HG02571 (cell line): Measurements from ENCODE around the gene OR2T27.
"Not testable (repeated sequence)": the region's sequence is repeated elsewhere in the genome, so short reads cannot be mapped to it uniquely, and the experiment has no call there.

Experiments used
- ATAC-seq: cut with Tn5 transposase; IDR thresholded peaks from one replicate; pipeline ENCODE4 v1.9.1; 2021; ENCODE audit warnings: mild to moderate bottlenecking, moderate library complexity; ENCODE audit not compliant: unreplicated experiment

OR2T27 gene

DNA sequence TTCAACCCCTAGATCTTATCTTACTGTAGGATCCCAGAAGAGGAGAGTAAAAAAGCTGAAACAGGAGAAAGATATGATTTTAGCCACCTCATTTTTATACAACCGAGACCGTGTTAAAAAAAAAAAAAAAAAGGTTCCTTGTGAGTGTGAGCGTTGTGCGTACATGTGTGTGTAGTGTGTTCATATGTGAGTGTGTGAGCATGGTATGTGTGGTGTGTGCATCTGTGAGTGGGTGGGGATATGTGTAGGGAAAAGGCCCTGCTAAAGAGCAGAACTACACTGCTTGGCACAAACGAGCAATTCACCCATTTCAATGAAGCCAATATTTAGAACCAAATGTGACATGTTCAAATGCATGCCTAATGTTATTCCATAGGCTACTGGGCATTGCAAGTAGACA, 13.7 kb downstream of the OR2T27 start:
- not testable (repeated sequence) for ATAC-seq

DNA sequence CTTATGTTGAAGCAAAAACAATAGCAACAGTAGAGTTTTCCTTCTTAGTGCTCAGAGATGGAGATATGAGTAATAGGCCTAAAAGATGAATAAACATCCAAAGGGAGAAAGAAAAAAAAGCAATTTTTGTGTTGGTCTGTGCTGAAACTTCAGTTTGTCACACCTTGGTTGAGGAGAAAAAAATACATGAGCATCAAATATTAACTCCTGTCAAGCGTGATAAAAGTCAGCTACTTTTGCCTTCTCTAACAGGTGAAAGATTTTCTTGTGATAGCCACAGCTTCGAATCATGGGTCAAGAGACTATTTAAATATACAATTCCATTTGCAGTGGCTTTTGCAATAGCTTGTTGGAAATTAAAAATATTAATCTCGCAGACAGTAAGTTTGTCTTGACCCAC, 14.4 kb downstream of the OR2T27 start:
- not testable (repeated sequence) for ATAC-seq

DNA sequence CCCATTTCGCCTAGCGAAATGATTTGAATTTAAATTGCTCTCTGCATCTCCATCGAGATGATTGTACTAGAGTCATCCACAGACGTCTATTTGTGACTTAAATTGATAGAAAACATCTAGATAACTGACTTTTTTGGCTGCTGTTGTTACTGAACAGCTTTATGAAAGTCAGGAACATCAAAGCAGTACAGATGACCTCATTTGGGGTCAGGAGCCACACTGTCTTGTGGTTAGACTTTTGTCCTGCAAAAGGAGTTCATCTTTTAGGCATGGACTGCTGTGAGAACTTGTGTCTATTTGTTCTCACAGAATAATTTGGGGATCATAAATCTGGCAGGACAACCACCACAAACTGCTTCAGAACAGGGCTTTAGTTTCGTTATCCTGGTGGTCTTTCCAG, 15.7 kb downstream of the OR2T27 start:
- not testable (repeated sequence) for ATAC-seq

DNA sequence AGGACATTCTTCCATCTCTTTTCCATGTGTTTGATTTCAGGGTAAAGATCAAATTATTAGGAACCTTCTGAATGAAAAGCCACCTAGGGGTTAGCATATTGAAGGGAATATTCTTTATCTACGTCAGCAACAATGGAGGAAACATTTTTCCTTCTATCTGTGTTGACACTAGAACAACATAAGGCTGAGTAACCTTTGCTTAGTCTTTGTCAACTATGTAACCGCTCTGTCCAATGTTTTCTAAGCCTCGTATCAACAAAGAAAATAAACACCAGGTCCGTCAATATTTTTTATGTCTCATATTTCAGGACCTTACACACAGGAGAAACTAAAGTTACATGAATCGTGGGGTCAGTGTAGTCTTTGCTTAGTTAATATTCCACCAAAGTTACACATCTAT, 18.7 kb downstream of the OR2T27 start:
- ATAC-seq: not testable (repeated sequence)

DNA sequence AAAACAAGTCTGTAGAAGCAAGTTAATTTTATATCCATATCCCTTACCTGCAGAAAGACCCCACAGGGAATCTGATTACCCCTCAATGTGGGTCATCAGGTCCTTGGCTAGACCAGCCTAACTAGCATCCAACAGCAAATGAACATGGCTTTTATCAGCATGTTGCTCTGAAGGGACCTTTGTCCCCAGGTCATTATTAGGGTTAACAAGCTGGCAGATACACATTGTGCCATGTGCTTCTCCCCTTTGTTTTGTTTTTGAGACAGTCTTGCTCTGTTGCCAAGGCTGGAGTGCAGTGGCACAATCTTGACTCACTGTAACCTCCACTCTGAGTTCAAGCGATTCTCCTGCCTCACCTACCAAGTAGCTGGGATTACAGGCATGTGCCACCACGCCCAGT, 20.3 kb downstream of the OR2T27 start, which contains the start of gene OR2T11:
Gene OR2T11 (minus strand): TSS at position 101 of the 400 bp plus-strand sequence. CDS start 7,963 bp downstream, outside the sequence.
- not testable (repeated sequence) for ATAC-seq

DNA sequence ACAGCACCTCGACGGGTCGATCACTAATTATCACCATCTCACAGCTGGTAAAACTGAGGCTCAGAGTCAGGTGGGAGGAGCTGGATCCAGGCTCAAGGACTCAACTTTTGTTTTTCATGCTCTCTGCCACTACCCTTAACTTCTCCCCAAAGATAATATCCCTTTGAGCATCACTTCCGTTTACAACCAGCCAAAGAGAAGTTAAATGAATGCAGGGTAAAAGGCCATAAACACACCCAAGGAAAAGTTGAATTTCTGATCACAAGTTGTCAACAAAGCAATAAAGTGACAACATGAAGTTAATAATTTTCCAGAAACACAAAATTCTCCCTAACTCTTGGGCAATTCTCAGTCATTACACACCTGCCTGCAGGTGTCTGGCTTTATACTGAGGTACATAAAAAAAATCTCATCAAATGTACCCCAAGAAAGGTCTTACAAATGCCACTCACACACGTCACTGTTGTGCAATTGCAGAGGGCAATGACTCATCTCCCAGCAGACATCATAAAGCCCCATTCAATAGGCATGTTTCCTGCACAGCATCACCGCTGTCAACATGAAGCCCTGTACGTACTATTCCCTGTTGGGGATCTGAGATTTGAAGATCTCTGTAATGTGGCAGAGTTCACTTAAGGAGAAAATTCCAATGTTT, 23.8 kb downstream of the OR2T27 start:
- no peak for ATAC-seq

DNA sequence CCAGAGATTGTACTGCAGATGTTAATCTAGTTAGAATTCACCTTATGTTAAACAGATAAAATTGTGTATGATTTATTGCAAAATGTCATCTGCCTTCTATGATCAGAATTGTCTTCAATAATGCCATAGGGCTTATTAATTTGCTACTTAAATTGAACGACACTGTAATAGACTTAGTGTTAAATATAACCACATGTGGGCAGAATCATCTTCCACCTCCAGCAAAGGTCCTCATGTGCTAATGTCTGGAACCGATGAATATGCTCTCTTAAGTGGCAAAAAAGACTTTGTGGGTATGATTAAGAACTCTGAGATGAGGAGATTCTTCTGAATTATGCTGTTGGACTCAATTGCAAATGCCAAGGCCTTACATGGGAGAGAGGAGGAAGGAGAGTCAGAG, 24.8 kb downstream of the OR2T27 start:
- no peak for ATAC-seq

DNA sequence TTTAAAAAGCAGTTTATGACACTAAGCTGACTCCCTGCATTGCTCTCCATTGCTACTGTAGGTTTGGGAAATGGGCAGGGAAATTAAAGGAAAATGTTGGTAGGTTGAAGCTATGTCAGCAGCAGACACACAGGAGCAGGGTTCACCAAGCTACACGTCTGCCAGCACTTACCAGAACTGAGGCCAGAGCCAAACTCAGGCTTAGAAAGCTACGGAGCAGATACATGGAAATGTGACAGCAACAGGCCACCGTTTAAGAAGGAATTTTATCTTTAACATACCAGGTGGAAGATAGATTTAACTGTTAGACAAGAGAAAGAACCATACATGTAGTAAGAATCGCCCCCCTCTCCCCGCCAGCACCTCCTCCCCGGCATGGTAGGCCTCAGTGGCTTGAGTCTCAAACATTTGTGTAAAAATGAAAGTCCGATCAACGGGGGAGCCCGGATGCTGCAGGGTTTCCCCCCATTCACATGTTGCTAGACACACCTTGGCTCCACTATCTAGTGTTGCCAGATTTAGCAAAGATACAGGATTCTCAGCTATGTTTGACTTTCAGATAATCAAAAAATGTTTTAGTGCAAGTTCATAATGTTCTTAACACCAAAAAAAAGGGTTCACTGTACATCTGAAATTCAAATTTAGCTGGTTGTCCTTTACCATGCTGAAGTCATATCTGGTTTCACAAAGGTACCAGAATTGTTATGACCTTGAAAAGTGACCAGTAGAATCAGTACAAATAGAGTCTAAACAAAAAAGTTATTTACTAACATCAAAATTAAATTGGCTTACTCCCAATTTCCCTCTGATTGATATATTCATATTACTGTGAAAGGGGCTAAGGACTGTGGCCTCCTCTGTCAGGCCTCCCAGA, 27.1 kb downstream of the OR2T27 start:
- ATAC-seq: peak; percentile 91

DNA sequence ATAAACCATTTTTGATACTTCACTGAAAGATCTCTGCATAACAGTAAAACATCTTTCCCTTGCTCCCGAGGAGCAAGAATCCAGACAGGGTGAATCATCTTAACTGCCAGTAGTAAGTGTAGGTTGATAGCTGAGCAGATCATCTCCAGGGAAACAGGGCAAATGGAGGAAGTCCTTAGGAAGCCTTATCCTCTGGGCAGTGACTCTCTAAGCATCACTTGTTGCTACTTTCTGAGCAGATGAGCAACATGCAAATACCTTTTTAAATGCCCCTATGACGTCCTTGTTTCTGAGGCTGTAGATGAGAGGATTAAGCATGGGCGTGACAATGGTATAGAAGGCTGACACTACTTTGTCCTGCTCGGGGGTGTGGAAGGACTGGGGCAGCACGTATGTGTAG, 29.4 kb downstream of the OR2T27 start:
- ATAC-seq: no peak

DNA sequence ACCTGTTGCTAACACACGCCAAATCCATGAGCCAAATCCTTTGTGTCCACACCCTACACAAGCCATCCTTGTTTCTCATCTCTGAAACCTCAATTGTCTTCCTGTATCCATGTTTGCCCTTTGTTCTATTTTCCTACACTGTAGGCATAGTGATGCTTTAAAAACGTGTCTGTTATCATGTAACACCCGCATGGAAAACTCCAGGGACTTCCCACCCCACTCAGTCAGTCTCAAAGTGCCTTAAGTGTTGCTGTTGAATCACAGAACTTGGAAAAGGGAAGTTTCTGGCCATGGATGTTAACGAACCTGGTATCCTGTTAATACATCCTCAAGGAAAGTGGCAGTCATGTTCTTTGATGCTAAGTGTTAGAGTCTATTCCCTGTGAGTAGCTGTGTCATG, 30.2 kb downstream of the OR2T27 start:
- no peak for ATAC-seq

DNA sequence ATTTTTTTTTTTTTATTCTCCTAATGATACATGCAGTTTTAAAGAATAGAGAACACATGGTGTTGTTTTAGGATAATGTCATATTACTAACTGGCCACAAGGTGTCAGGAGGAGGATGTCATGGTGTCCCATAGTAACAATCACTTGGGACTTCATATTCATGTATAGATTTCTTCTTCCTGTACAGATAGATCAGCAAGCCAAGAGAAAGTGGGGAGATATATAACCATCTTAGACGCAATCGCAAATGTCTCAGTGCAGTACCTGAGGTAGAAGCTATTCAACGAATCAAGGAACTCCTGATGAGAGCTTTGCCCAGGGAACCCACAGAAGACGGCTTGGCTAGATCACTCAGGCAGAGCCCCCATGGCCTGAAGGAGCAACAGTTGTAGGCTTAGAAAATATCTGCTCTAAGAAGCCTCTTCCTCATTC, 32.7 kb downstream of the OR2T27 start:
- ATAC-seq: peak; percentile 91

DNA sequence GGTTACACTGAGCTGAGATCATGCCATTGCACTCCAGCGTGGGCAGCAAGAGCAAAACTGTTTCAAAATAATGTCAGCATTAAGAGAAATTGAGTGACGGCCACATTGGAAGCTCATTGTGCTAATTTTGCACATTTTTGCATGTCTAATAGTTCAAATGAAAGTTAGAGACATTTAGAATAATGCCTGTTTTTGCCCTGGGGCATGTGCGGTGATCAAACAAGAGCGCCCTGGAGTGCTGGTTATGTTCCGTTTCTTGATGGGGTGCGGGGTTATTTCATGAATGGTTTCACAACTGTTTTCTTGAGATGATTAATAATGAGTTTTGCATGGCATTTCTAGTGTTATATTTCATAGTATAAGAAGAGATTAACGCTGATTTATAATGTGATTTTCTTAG, 33.6 kb downstream of the OR2T27 start:
- ATAC-seq: no peak

DNA sequence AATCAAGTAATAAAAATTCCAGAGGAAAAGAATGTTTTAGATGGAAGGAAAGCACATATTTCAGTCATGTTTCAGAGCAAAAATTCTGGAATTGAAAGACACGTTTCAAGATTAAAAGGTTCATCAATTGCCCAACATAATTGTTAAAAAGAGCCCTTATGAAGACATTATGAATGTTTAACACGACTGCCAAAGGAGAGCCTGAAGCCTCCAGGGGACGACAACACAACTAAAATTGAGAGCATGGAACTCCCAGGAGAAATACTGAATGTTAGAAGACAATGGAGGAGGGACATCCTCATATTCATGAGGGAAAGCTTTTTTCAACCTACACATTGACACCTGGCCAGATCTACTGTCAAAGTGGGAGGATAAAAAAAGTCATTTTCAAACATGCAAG, 36.5 kb downstream of the OR2T27 start:
- ATAC-seq: no peak

DNA sequence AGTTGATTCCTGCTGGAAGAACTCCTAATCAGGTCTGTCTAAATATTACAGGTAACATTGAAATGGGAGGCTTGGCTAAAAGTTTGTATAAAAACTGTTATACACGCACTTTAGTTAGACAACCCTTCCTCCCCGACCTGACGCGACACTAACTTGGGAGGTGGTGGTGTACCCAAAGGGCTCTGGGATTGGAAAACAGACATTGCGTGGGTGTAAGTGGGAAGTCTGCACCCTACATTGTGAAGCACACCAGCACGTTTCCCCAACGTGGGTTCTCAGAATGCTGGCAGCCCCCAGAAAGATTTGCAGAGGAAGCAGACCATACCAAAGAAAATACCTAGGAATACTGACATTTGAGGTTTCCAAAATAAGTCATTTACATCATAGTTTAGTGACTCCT, 37.2 kb downstream of the OR2T27 start:
- ATAC-seq: no peak

DNA sequence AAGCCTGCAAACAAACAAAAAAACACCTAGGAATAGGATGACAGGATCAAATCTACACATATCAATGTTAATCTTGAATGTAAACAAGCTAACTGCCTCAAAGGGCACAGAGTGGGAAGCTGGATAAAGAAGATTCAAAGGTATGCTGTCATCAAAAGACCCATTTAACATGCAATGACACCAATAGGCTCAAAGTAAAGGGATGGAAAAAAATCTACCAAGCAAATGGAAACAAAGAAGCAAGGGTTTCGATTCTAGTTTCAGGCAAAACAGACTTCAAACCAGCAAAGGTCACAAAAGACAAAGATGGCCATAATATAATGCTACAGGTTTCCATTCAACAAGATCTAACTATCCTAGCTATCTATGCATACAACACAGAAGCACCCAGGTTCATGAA, 41.6 kb downstream of the OR2T27 start:
- no peak for ATAC-seq

DNA sequence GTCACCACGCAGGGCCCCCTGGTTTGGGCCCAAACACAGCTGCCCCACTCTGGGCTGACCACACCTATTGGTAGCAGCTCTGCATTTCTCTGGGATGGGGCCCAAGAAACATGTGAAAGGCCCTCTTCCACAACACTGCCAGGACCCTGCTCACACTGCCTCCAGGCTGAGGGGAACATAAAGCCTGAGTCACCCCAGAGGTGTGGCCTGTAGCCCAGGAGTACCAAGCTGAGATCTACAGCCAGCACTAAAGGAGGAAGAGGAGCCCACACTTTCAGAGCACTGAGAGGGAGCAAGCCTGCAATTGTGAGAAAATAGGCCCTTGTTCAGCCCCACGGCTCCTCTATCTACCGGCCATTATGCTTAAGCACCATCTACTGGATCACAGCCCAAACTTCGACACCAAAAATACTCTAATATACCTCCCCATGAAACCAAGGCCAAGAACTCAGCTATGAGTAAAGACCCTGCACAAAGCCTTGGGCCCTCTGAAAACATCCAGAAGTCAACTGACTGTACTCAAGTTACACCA, 43.4 kb downstream of the OR2T27 start:
- ATAC-seq: no peak

DNA sequence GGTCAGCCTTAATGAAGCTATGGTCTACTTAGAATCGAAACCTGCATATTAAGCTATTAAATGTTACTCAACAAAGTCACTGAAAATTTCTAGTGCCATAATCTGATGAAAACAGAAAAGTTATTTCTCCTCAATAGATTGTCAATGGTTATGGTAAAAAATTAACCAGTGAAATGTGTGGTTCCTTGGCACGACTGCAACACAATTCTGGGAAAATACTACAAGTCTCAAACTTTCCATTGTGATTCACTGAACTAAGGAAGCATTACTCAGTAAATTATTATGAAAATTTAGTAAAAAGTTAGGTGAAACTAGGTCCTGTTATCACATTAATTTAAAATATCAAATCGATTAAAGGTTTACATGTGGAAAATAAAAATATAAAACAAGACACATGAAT, 45.0 kb downstream of the OR2T27 start:
- no peak for ATAC-seq
